Lung (tissue), 12 donors: ENCODE results near the gene ASF1A. TPM values are rescaled to one million over a fixed set of nuclear protein-coding genes. Genes with fewer than 3 reads are reported as not detected.

Experiments
- ATAC-seq: fragments of 200-7000 bp; cut with Tn5 transposase; one replicate; pipeline ENCODE4 v1.9.1; 2020; ENCODE audit warnings: moderate number of reproducible peaks; ENCODE audit not compliant: insufficient read depth, low FRiP score
- DNase-seq, 3 donors: peaks; one replicate each; pipeline ENCODE4 v3.0.0-alpha.2; 2013 to 2017
- H3K27ac ChIP-seq, 2 donors: one replicate each; pipeline ENCODE4 v1.5.1; 2013; ENCODE audit warnings: mild to moderate bottlenecking in 2 of 2, moderate library complexity in 2 of 2, control low read depth in 1 of 2, inconsistent platforms in 1 of 2, low read depth in 1 of 2, low read length in 1 of 2
- H3K27me3 ChIP-seq, 3 donors: one replicate each; pipeline ENCODE4 v1.5.1; 2013; ENCODE audit warnings: low read length in 2 of 3; ENCODE audit not compliant: control insufficient read depth in 3 of 3, insufficient read depth in 3 of 3
- H3K36me3 ChIP-seq, 4 donors: one replicate each; pipeline ENCODE4 v1.5.1; 2013; ENCODE audit warnings: low read length in 4 of 4, mild to moderate bottlenecking in 1 of 4, moderate library complexity in 1 of 4; ENCODE audit not compliant: control insufficient read depth in 4 of 4, insufficient read depth in 4 of 4
- H3K4me1 ChIP-seq, 5 donors: one replicate each; pipeline ENCODE4 v1.5.1; 2013; ENCODE audit warnings: low read length in 5 of 5, mild to moderate bottlenecking in 2 of 5, moderate library complexity in 1 of 5; ENCODE audit not compliant: control insufficient read depth in 5 of 5, insufficient read depth in 5 of 5
- H3K4me3 ChIP-seq: one replicate; pipeline ENCODE4 v1.5.1; 2013; ENCODE audit warnings: mild to moderate bottlenecking, control low read depth, moderate library complexity
- H3K9ac ChIP-seq, 2 donors: one replicate each; pipeline ENCODE4 v1.5.1; 2013; ENCODE audit warnings: low read length in 2 of 2, control low read depth in 1 of 2; ENCODE audit not compliant: insufficient read depth in 1 of 2
- H3K9me3 ChIP-seq, 4 donors: one replicate each; pipeline ENCODE4 v1.5.1; 2013; ENCODE audit warnings: low read length in 3 of 4, mild to moderate bottlenecking in 1 of 4, moderate library complexity in 1 of 4; ENCODE audit not compliant: control insufficient read depth in 4 of 4, insufficient read depth in 3 of 4
- CTCF ChIP-seq: IDR thresholded peaks from 2 replicates; pipeline ENCODE4 v1.5.1; 2012; ENCODE audit warnings: mild to moderate bottlenecking; ENCODE audit errors: control extremely low read depth, extremely low read depth
- WGBS, 2 donors: extraction: QIAGEN DNeasy Blood & Tissue Kit; methylation state at CpG; one replicate each; pipeline ENCODE4 v1.1.7; 2013; 5-methylcytosine and 5-hydroxymethylcytosine counted together
- polyA plus RNA-seq, 2 donors: library from polyadenylated mRNA; stranded (reverse); fragments of 200-250 nt; gene quantifications; one replicate each; pipeline ENCODE4 v1.2.1, GENCODE V29; 2013
- total RNA-seq, 2 donors: library from RNA; depleted of rRNA in 1 of 2; stranded (reverse); fragments of >200 nt in 1 of 2; gene quantifications; one replicate each; pipeline ENCODE4 v1.2.1, GENCODE V29; 2014 to 2021
- donor health status: control.
- donor health status: control.
- donor health status: Bipolar disorder and iron deficiency.
- donor health status: healthy.
- donor health status: DM: yes; HTN: yes; CAD: no.

Gene ASF1A
- total and polyA plus RNA-seq, 4 donors, result 8.9 to 32.9 (median 23.9) TPM

- ATAC-seq, result no peak
- Histone ChIP-seq H3K9ac (no peak overlapping the region), H3K27me3 (no peaks in the 10 kb centered on the region)
These were observed 45.7 kb downstream of the ASF1A start for GRCh38 chr6:118939683-118940082.

DNA sequence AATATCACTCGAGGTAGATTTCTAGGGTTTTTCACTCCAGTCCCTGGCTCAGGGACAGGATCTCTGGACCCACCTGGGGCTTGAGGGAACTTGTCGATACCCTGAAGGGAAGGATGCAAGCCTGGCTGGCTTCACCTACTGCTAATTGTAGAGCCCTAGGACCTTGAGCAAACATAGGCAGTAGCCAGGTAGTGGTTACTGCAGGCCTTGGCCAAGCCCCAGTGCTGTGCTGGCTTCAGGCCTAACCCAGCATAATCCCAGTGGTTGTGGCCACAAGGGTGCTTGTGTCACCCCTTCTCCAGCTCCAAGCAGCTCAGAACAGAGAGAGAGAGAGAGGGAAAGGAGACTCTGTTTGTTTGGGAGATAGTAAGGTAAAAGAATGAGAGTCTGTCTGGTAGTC lies 46.8 kb downstream of the ASF1A start:
- ATAC-seq (no peak), DNase-seq (no peak)
- H3K4me3 ChIP-seq, result no peak overlapping the region
- WGBS, 2 donors, result 80 to 100% methylated on average over 2 of the region's 2 CpGs
- peaks cover 0 to 4% (median under 1%) of the 10 kb centered on the region in 4 donors for H3K9me3 ChIP-seq
- no peak overlapping the region for H3K27ac ChIP-seq
- no peak overlapping the region for H3K9ac ChIP-seq
- H3K4me1 ChIP-seq, result peaks cover 0 to 6% (median 0%) of the 10 kb centered on the region in 5 donors
- no peaks in the 10 kb centered on the region for H3K27me3 ChIP-seq
- no peak for TF ChIP-seq CTCF
- H3K36me3 ChIP-seq, result no peaks in the 10 kb centered on the region

More at GRCh38 chr6:118939683-118940082, 45.7 kb downstream of the ASF1A start:
- H3K4me3 ChIP-seq, result no peak overlapping the region
- peaks cover 0 to 6% (median 0%) of the 10 kb centered on the region in 5 donors for H3K4me1 ChIP-seq
- no peak overlapping the region for H3K27ac ChIP-seq
- H3K36me3 ChIP-seq, result no peaks in the 10 kb centered on the region
- WGBS, 2 donors, result 83 to 95% methylated on average over 1 of the region's 1 CpG
- H3K9me3 ChIP-seq, result no peaks in the 10 kb centered on the region
- peak in 1 of 3 donors; percentile 8 for DNase-seq
- TF ChIP-seq CTCF, result no peak

DNA sequence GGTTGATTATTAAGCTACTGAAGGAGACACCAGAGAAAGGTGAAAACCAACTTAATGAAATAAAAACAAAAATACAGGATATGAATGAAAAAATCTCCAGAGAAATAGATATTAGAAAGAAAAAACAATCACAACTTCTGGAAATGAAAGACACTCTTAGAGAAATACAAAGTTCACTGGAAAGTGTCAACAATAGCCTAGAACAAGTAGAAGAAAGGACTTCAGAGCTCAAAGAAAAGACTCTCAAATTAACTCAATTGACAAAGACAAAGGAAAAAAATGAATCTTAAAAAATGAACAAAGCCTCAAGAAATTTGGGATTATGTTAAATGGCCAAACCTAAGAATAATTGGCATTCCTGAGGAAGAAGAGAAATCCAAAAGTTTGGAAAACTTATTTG lies 51.3 kb downstream of the ASF1A start:
- H3K4me1 ChIP-seq, result no peaks in the 10 kb centered on the region
- H3K9me3 ChIP-seq, result peaks cover 0 to 4% (median under 1%) of the 10 kb centered on the region in 4 donors
- H3K27me3 ChIP-seq, result no peaks in the 10 kb centered on the region
- no peak overlapping the region for H3K9ac ChIP-seq
- H3K36me3 ChIP-seq, result no peaks in the 10 kb centered on the region
- no peak overlapping the region for H3K4me3 ChIP-seq
- no peak overlapping the region for H3K27ac ChIP-seq
- ATAC-seq (no peak), DNase-seq (no peak)
- no peak for TF ChIP-seq CTCF

DNA sequence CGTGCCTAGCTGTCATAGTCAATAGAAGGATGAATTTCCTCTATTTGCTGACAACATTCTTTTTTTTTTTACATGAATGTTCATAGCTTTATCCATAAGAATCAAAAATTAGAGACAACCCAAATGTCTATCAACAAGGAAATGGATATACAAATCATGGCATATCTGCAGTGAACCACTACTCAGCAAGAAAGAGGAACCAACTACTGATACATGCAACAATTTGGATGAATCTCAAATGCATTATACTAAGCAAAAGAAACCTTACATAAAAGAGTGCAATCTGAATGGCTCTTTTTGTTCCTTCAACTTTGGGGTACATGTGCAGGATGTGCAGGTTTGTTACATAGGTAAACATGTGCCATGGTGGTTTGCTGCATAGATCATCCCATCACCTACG lies 58.7 kb downstream of the ASF1A start:
- 97 to 98% methylated on average over 2 of the region's 2 CpGs for WGBS, 2 donors

More for the DNA sequence above, 58.7 kb downstream of the ASF1A start:
- peaks cover 0 to 5% (median 0%) of the 10 kb centered on the region in 5 donors for H3K4me1 ChIP-seq
- H3K9ac ChIP-seq, result no peak overlapping the region
- no peak overlapping the region for H3K27ac ChIP-seq
- H3K27me3 ChIP-seq, result no peaks in the 10 kb centered on the region
- no peak overlapping the region for H3K4me3 ChIP-seq
- no peaks in the 10 kb centered on the region for H3K9me3 ChIP-seq
- TF ChIP-seq CTCF, result no peak
- no peak for ATAC-seq
- DNase-seq, result no peak
- H3K36me3 ChIP-seq, result peaks cover 0 to 1% (median 0%) of the 10 kb centered on the region in 4 donors
